Neural progenitor cell (in vitro differentiated cells): Measurements from ENCODE around the gene TCOF1.

Source experiments
- CTCF ChIP-seq: fragments of 200-600 bp; sonication (generic); IDR thresholded peaks from 2 replicates; pipeline ENCODE4 v1.5.1; 2017; ENCODE audit warnings: antibody characterized with exemption, mild to moderate bottlenecking
- EZH2 ChIP-seq: fragments of 200-600 bp; sonication (generic); IDR thresholded peaks from 2 replicates; pipeline ENCODE4 v1.6.1; 2017; ENCODE audit warnings: antibody characterized with exemption, mild to moderate bottlenecking, moderate library complexity

- TF ChIP-seq EZH2 (no peak), CTCF (no peak)
Measured at GRCh38 chr5:150318613-150319483, 38.6 kb upstream of the TCOF1 start.
